ENCODE measurements around the gene ODAM. TPM values are rescaled to one million over a fixed set of nuclear protein-coding genes. Genes with fewer than 3 reads are reported as not detected.

ODAM gene
- total RNA-seq, 1 experiment from 2014 or later: not detected

DNA sequence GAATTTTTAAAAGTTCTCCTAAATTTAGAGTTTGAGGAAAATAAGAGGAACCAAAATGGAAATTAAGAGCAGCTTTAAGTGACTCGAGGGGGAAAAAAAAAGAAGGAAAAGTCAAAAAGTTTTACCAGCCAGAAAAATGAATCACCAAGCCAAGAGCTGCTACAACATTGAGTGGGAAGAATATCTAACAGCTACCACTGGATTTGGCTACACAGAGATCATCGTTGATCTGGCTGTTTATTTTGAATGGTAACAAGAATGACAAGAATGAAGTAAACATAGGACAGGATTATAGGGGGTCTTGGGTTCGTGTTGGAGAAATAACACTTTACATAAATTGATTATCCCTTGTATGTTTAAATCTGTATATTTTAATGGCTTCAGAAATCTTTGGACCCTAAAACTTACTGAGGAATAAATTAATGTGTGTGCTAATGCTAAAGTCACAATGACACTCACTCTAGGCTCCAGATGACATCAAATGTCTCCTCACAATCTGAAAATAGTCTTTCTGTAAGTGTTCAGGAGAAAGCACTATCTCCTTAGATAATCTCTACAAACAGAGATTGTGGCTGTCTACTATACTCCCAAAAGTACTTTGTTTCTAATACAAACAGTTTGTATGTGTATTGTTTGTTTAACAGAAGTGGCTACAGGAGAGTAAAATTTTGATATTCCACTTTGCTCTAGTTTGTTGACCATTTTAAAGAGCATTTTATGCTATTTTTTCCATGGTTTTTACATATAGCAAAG lies 43.8 kb downstream of the ODAM start:
- DNase-seq: no peak
- Histone ChIP-seq H3K14ac (ENCODE audit: insufficient read depth, low read length) (no peak overlapping the region), H2AFZ (ENCODE audit: low read length) (no peak overlapping the region), H3K27me3 (ENCODE audit: insufficient read depth, low read length) (no peaks in the 10 kb centered on the region), H3K27ac (ENCODE audit: insufficient read length, low read depth, low read length) (no peak overlapping the region), H3K4me2 (ENCODE audit: insufficient read depth, insufficient read length, low read length) (no peak overlapping the region), H2AK5ac (ENCODE audit: insufficient read length, low read length) (no peak overlapping the region), H3K9me3 (ENCODE audit: control insufficient read depth, low read depth, low read length) (no peaks in the 10 kb centered on the region), H2BK120ac (ENCODE audit: low read depth, low read length, poor library complexity, severe bottlenecking) (no peak overlapping the region), H4K20me1 (ENCODE audit: control insufficient read depth, insufficient read depth, insufficient read length) (no peaks in the 10 kb centered on the region), H4K8ac (replicated peaks; ENCODE audit: insufficient read length, low read depth, low read length) (no peak overlapping the region), H2BK20ac (ENCODE audit: low read depth, low read length, poor library complexity, severe bottlenecking) (no peak overlapping the region), H3K4me1 (ENCODE audit: insufficient read depth, low read length) (no peaks in the 10 kb centered on the region; the same call in 1 of the 2 replicates), H2BK5ac (ENCODE audit: insufficient read length, low read length) (no peak overlapping the region), H3K23me2 (ENCODE audit: insufficient read length, low read depth, low read length, poor library complexity, severe bottlenecking) (no peaks in the 10 kb centered on the region), H3K18ac (ENCODE audit: insufficient read length, low read depth, low read length) (no peak overlapping the region), H3T11ph (ENCODE audit: low read length) (no peak overlapping the region), H3K23ac (ENCODE audit: insufficient read length, low read depth, low read length) (no peak overlapping the region), H4K91ac (ENCODE audit: insufficient read length, low read depth, low read length) (no peak overlapping the region), H3K79me1 (ENCODE audit: insufficient read depth, low read depth, low read length, poor library complexity, severe bottlenecking) (no peaks in the 10 kb centered on the region), H3K9ac (ENCODE audit: extremely low read depth, insufficient read length, low read length) (no peak overlapping the region), H2BK15ac (ENCODE audit: low read depth, low read length) (no peak overlapping the region), H2BK12ac (ENCODE audit: insufficient read length, low read depth, low read length) (no peak overlapping the region), H3K56ac (ENCODE audit: insufficient read length, low read depth, low read length) (no peak overlapping the region), H3K4ac (ENCODE audit: low read depth, low read length) (no peak overlapping the region), H3K79me2 (ENCODE audit: insufficient read depth, low read length) (no peaks in the 10 kb centered on the region), H4K5ac (ENCODE audit: insufficient read length, low read depth, low read length) (no peak overlapping the region)
- Mint-ChIP-seq H3K36me3 (ENCODE audit: insufficient read depth in 1 of 3, low read depth in 3 of 3) (no peaks in the 10 kb centered on the region), H3K9me3 (no peaks in the 10 kb centered on the region), H3K27ac (no peak overlapping the region), H3K27me3 (ENCODE audit: low read depth) (no peaks in the 10 kb centered on the region), H3K4me3 (no peak overlapping the region), H3K4me1 (no peaks in the 10 kb centered on the region)
- WGBS (ENCODE audit: extremely low coverage, insufficient read length, low lambda C conversion rate): no CpG with 5 or more reads among the region's 3 CpGs
- TF ChIP-seq, protein P1, sequence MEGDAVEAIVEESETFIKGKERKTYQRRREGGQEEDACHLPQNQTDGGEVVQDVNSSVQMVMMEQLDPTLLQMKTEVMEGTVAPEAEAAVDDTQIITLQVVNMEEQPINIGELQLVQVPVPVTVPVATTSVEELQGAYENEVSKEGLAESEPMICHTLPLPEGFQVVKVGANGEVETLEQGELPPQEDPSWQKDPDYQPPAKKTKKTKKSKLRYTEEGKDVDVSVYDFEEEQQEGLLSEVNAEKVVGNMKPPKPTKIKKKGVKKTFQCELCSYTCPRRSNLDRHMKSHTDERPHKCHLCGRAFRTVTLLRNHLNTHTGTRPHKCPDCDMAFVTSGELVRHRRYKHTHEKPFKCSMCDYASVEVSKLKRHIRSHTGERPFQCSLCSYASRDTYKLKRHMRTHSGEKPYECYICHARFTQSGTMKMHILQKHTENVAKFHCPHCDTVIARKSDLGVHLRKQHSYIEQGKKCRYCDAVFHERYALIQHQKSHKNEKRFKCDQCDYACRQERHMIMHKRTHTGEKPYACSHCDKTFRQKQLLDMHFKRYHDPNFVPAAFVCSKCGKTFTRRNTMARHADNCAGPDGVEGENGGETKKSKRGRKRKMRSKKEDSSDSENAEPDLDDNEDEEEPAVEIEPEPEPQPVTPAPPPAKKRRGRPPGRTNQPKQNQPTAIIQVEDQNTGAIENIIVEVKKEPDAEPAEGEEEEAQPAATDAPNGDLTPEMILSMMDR (conservative IDR thresholded peaks at IDR 0.05): no peak

Data from H9 (cell line).